Vagina (tissue), 2 donors: ENCODE data around the gene DHRSX. TPM values are rescaled to one million over a fixed set of nuclear protein-coding genes. Genes with fewer than 3 reads are reported as not detected.

Experiments
- DNase-seq, 2 donors: peaks; one replicate each; pipeline ENCODE4 v3.0.0-alpha.2; 2017; ENCODE audit errors: extremely low spot score in 2 of 2
- H3K27ac ChIP-seq: fragments of 200-600 bp; sonication (generic); one replicate; pipeline ENCODE4 v1.5.1; 2019
- H3K27me3 ChIP-seq: fragments of 200-600 bp; sonication (generic); one replicate; pipeline ENCODE4 v1.5.1; 2019
- H3K36me3 ChIP-seq, 2 donors: fragments of 200-600 bp; sonication (generic); one replicate each; pipeline ENCODE4 v1.5.1; 2017 to 2019
- H3K4me1 ChIP-seq: fragments of 200-600 bp; sonication (generic); one replicate; pipeline ENCODE4 v1.5.1; 2019
- H3K4me3 ChIP-seq, 2 donors: fragments of 200-600 bp; sonication (generic); 1 replicate in 1 of 2; 2 replicates in 1 of 2; pipeline ENCODE4 v1.5.1; 2016 to 2019
- H3K9me3 ChIP-seq: fragments of 200-600 bp; sonication (generic); one replicate; pipeline ENCODE4 v1.5.1; 2019
- CTCF ChIP-seq, 3 experiments: fragments of 450-650 bp in 2 of 3; fragments of 200-600 bp in 1 of 3; sonication (generic) in 1 of 3; IDR thresholded peaks; one replicate each; pipeline ENCODE4 v1.5.1; 2017 to 2019; ENCODE audit warnings: antibody characterized with exemption in 3 of 3, mild to moderate bottlenecking in 2 of 3, moderate library complexity in 2 of 3
- POLR2A ChIP-seq, 2 donors: fragments of 450-650 bp; IDR thresholded peaks; one replicate each; pipeline ENCODE4 v1.6.1; 2017; ENCODE audit warnings: antibody characterized with exemption in 2 of 2, mild to moderate bottlenecking in 2 of 2, moderate library complexity in 2 of 2
- POLR2AphosphoS5 ChIP-seq, 2 donors: sonication (generic); formaldehyde crosslinking; IDR thresholded peaks; one replicate each; pipeline ENCODE4 v1.9.0; 2017; ENCODE audit warnings: antibody characterized with exemption in 2 of 2, mild to moderate bottlenecking in 2 of 2, low read depth in 1 of 2; ENCODE audit not compliant: insufficient read depth in 1 of 2
- intact Hi-C: fragments of 100-400 bp; cut with DNase I; formaldehyde crosslinking; loops from one replicate; pipeline ENCODE4 v1.15.1; 2023
- total RNA-seq: library from RNA; depleted of rRNA; stranded (reverse); fragments of >200 nt; gene quantifications from one replicate; pipeline ENCODE4 v1.2.3, GENCODE V29; 2016

DHRSX gene
- total RNA-seq, 1 donor from 2014 or later, result 26.0 TPM

DNA sequence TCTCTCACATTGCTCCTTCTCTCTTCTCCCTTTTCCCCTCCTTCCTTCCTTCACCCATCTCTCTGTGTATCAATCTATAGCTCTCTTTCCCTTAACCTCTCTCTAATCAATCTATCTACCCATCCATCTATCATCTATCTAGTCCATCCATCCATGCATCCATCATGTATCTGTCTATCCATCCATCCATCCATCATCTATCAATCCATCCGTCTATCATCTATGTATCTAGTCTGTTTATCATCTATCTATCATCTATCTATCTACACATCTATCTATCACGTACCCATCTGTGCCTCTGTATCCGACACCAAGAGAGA lies 307.5 kb downstream of the DHRSX start:
- Histone ChIP-seq H3K36me3 (no peaks in the 10 kb centered on the region), H3K27me3 (no peaks in the 10 kb centered on the region), H3K4me1 (no peaks in the 10 kb centered on the region), H3K4me3 (no peak overlapping the region), H3K27ac (no peak overlapping the region), H3K9me3 (no peaks in the 10 kb centered on the region)
- intact Hi-C loops, result no loop called here
- TF ChIP-seq POLR2AphosphoS5 (IDR thresholded peaks at IDR 0.05; ENCODE audit: insufficient read depth in 1 of 2, low read depth in 1 of 2) (no peak), POLR2A (IDR thresholded peaks at IDR 0.05) (no peak), CTCF (IDR thresholded peaks at IDR 0.05) (no peak)
- no peak for DNase-seq

DNA sequence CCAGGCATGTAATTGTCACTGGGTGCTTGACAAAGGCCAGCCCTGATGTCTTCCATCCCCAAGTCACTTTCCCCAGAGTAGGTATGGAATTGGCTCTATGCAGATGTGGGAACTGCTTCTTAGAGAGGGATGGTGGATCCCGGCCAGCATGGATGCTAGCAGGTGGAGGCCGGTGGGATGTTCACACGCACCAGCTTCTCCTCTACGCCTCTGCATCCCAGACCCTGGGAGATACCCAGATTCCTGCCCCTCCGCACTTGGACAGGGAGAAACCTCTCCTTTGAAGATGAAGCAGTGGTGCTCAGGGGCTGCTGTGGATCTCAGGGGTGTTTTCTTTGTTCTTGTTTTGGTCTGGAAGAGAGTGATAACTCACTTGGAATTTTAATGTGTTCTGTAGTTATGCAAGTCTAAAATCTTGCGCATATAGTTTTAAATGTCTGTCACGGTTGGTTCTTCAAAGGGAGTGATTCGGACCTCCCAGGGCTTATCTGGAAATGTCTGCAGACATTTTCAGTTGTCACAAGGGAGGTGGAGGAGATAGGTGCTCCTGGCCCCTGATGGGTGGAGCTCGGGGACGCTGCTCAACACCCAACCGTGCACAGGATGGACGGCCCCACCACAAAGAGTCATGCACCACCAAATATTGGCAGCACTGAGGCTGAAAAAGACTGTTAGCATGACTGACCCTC lies 308.0 kb downstream of the DHRSX start:
- Histone ChIP-seq H3K4me3 (no peak overlapping the region), H3K27me3 (no peaks in the 10 kb centered on the region), H3K27ac (no peak overlapping the region), H3K4me1 (no peaks in the 10 kb centered on the region), H3K36me3 (no peaks in the 10 kb centered on the region), H3K9me3 (no peaks in the 10 kb centered on the region)
- no peak for DNase-seq
- intact Hi-C loops, result no loop called here
- TF ChIP-seq CTCF (IDR thresholded peaks at IDR 0.05) (no peak), POLR2A (IDR thresholded peaks at IDR 0.05) (no peak), POLR2AphosphoS5 (IDR thresholded peaks at IDR 0.05; ENCODE audit: insufficient read depth in 1 of 2, low read depth in 1 of 2) (no peak)

DNA sequence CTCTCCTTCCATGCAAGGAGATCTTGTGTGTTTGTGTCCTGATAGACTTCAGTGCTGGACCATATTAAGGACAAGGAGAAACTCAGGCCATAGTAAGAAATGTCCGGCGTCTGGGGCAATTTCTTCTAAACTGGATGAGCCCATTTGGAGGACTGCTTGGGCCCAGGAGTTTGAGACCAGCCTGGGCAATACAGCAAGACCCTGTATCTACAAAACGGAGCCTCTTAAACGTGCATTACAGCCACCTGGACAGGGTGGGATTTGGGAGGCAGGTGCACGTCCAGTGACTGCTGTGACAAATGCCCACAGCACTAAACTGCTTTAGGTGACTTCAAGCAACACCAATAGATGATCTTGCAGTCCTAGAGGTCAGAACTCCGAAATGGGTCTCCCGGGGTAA lies 311.9 kb downstream of the DHRSX start:
- intact Hi-C loops, result no loop called here

DNA sequence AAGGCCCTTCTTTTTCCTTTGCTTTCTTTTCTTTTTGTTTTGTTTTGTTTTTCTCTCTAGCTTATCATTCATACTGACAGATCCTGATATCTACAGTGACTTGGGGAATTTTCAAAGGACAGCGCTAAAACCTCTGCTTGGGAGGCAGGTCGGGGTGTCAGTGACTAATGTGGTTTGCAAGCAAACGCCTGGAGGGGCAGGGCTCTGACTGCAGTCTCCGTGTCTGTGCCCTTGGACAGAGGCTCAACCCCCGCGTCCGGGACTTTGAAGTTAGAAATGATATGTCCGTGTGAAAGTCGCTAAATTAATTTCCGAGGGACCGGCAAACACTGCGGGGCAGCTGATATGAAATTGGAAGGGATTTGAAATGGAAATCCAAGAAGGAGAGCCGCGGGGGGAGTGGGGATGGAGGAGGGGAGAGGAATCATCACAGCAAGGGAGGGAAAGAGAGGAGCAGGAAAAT lies 312.4 kb downstream of the DHRSX start:
- Histone ChIP-seq H3K4me3 (no peak overlapping the region), H3K27me3 (no peaks in the 10 kb centered on the region), H3K9me3 (no peaks in the 10 kb centered on the region), H3K27ac (no peak overlapping the region), H3K4me1 (no peaks in the 10 kb centered on the region), H3K36me3 (no peaks in the 10 kb centered on the region)
- TF ChIP-seq POLR2AphosphoS5 (IDR thresholded peaks at IDR 0.05; ENCODE audit: insufficient read depth in 1 of 2, low read depth in 1 of 2) (no peak), POLR2A (IDR thresholded peaks at IDR 0.05) (no peak), CTCF (IDR thresholded peaks at IDR 0.05) (no peak)
- intact Hi-C loops, result no loop called here
- DNase-seq, result no peak

More for the DNA sequence above, 311.9 kb downstream of the DHRSX start:
- TF ChIP-seq POLR2A (IDR thresholded peaks at IDR 0.05) (no peak), CTCF (IDR thresholded peaks at IDR 0.05) (no peak), POLR2AphosphoS5 (IDR thresholded peaks at IDR 0.05; ENCODE audit: insufficient read depth in 1 of 2, low read depth in 1 of 2) (no peak)
- Histone ChIP-seq H3K4me3 (no peak overlapping the region), H3K27me3 (no peaks in the 10 kb centered on the region), H3K9me3 (no peaks in the 10 kb centered on the region), H3K4me1 (no peaks in the 10 kb centered on the region), H3K27ac (no peak overlapping the region), H3K36me3 (no peaks in the 10 kb centered on the region)
- no peak for DNase-seq

GRCh38 chrX:2187352-2188115 lies 313.2 kb downstream of the DHRSX start:
- Histone ChIP-seq H3K4me3 (no peak overlapping the region), H3K27me3 (no peaks in the 10 kb centered on the region), H3K27ac (no peak overlapping the region), H3K9me3 (no peaks in the 10 kb centered on the region), H3K4me1 (no peaks in the 10 kb centered on the region), H3K36me3 (no peaks in the 10 kb centered on the region)
- no peak for TF ChIP-seq CTCF (IDR thresholded peaks at IDR 0.05)
- no peak for TF ChIP-seq POLR2A (IDR thresholded peaks at IDR 0.05)
- no peak for TF ChIP-seq POLR2AphosphoS5 (IDR thresholded peaks at IDR 0.05; ENCODE audit: insufficient read depth in 1 of 2, low read depth in 1 of 2)
- intact Hi-C loops, result no loop called here
- no peak for DNase-seq
